NCI-H2081 treated with DMSO at 0.1 percent for 48 hours (cell line): Measurements from ENCODE around the gene IL2.
A peak's percentile ranks its signal among the peaks of the same experiment; 100 is the strongest.

Source experiments
- DNase-seq: peaks from one replicate; lab custom pipeline; 2025; lab: John Stamatoyannopoulos, UW

IL2 gene

GRCh38 chr4:122456231-122457116, at the start of gene IL2:
IL2 (minus strand) TSS chr4:122456725; CDS start chr4:122456440, 285 bp downstream.
- DNase-seq = peak; percentile 5

GRCh38 chr4:122503214-122503613, 46.7 kb upstream of the IL2 start:
- DNase-seq = no peak

GRCh38 chr4:122500852-122501501, 44.5 kb upstream of the IL2 start:
- DNase-seq = peak; percentile 32

- no peak for DNase-seq
These were observed 32.5 kb upstream of the IL2 start for GRCh38 chr4:122489061-122489460.

- no peak for DNase-seq
These were observed 27.0 kb upstream of the IL2 start for GRCh38 chr4:122483481-122483880.

- DNase-seq = no peak
These were observed 25.4 kb upstream of the IL2 start for GRCh38 chr4:122481766-122482405.

GRCh38 chr4:122480655-122481487, 24.3 kb upstream of the IL2 start:
- no peak for DNase-seq

- DNase-seq = no peak
These were observed 23.5 kb upstream of the IL2 start for GRCh38 chr4:122479935-122480416.

GRCh38 chr4:122476745-122477144, 20.2 kb upstream of the IL2 start:
- no peak for DNase-seq

GRCh38 chr4:122476126-122476525, 19.6 kb upstream of the IL2 start:
- no peak for DNase-seq

- no peak for DNase-seq
These were observed 18.7 kb upstream of the IL2 start for GRCh38 chr4:122475233-122475632.

- DNase-seq = no peak
These were observed 12.9 kb upstream of the IL2 start for GRCh38 chr4:122469457-122469856.

GRCh38 chr4:122458625-122459024, 2.1 kb upstream of the IL2 start:
- no peak for DNase-seq

GRCh38 chr4:122453384-122453995, 3.0 kb downstream of the IL2 start:
- no peak for DNase-seq

- no peak for DNase-seq
These were observed 5.7 kb downstream of the IL2 start for GRCh38 chr4:122450847-122451246.

GRCh38 chr4:122434285-122434684, 22.2 kb downstream of the IL2 start:
- DNase-seq = no peak

GRCh38 chr4:122431351-122431750, 25.2 kb downstream of the IL2 start:
- no peak for DNase-seq

GRCh38 chr4:122423246-122423645, 33.3 kb downstream of the IL2 start:
- no peak for DNase-seq

- no peak for DNase-seq
These were observed 44.0 kb downstream of the IL2 start for GRCh38 chr4:122412547-122412946.

GRCh38 chr4:122403861-122404260, 52.7 kb downstream of the IL2 start:
- no peak for DNase-seq
